Sigmoid colon (tissue), 4 donors: ENCODE data around the gene CSTF1.

ENCODE experiments used
- CTCF ChIP-seq, 4 experiments: fragments of 450-650 bp in 3 of 4; fragments of 200-600 bp in 1 of 4; IDR thresholded peaks; one replicate each; pipeline ENCODE4 v1.5.1; 2016 to 2019; ENCODE audit warnings: antibody characterized with exemption in 4 of 4, mild to moderate bottlenecking in 3 of 4, moderate library complexity in 2 of 4
- EP300 ChIP-seq, 4 donors: sonication (generic); formaldehyde crosslinking; IDR thresholded peaks; one replicate each; pipeline ENCODE4 v1.6.1; 2017; ENCODE audit warnings: antibody characterized with exemption in 4 of 4
- POLR2A ChIP-seq, 2 donors: fragments of 450-650 bp; IDR thresholded peaks; one replicate each; pipeline ENCODE4 v1.6.1; 2016; ENCODE audit warnings: antibody characterized with exemption in 2 of 2, mild to moderate bottlenecking in 2 of 2, moderate library complexity in 2 of 2
- POLR2AphosphoS5 ChIP-seq, 4 donors: sonication (generic); formaldehyde crosslinking; IDR thresholded peaks; one replicate each; pipeline ENCODE4 v1.6.1; 2017; ENCODE audit warnings: antibody characterized with exemption in 4 of 4

DNA sequence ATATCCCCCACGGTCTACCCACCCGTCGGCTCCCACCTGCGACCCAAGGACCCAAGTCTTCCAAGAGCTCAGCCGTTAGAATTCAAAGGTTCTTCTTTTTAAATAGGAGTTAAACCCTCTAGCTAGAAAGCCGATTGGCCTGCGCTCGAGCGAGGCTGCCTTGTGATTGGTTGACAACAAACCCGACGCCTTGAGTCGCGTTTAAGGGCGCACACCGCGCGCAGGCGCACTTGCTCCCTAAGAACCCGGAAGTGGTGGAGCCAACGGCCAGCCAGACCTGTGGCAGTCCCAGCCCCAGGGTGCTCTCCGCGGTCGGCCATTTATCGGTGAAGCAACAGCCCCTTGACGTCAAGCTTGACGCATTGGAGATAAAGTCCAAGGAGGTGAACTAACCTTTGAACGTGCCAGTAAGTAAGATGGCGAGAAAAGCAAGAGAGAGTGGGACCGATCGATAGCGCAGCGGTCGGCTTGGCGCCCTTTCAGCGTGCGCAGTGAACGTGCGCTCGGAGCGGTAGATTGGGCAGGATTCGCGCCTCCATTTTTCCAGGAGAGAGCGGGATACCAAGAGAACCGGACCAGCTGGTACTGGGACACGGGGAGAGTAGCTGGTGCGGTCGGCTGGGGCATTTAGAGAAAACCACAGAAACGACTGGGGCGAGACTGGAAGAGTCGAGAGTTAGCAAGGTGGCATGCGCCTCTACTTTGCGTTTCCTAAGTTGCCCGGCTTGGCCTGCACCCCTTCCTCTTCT is at the start of gene CSTF1, which contains the start of gene AURKA:
- TF ChIP-seq CTCF (IDR thresholded peaks at IDR 0.05) (no peak), POLR2A (IDR thresholded peaks at IDR 0.05) (no peak), EP300 (IDR thresholded peaks at IDR 0.05) (peak in 2 of 4 donors; percentile 64 to 73), POLR2AphosphoS5 (IDR thresholded peaks at IDR 0.05) (peak; percentile 66 to 90 (median 78))
